K562 treated with DMSO at 1 percent for 12 hours (cell line): Measurements from ENCODE around the gene SDHAF4. TPM values are rescaled to one million over a fixed set of nuclear protein-coding genes. Genes with fewer than 3 reads are reported as not detected.

Source experiments
- total RNA-seq: library from RNA; unstranded; fragments of 300-600 nt; gene quantifications from 2 replicates; pipeline ENCODE4 v1.2.3, GENCODE V29; 2022; ENCODE audit not compliant: insufficient read depth

The SDHAF4 gene
- 3.3 and 11.5 TPM in 2 replicates for total RNA-seq

GRCh38 chr6:70566751-70567382 is at the start of gene SDHAF4:
TSS of gene SDHAF4 (plus strand) at chr6:70566930. CDS start at chr6:70566941, 11 bp downstream.

Other genes with a start within 250 kb of the SDHAF4 start
- 4.1 and 22.6 TPM in 2 replicates for gene FAM135A, start 153.4 kb upstream of the SDHAF4 start, total RNA-seq
- gene SMAP1, start 101.0 kb downstream of the SDHAF4 start, total RNA-seq, result 16.1 and 28.4 TPM in 2 replicates